KMS-11 (cell line): ENCODE measurements around the gene KCND2.

Experiments
- H2AFZ ChIP-seq: fragments of 200-600 bp; sonication (generic); 2 replicates; pipeline ENCODE4 v1.6.1; 2016; ENCODE audit warnings: antibody characterized with exemption, mixed run types, low read depth
- H3K27ac ChIP-seq: fragments of 200-600 bp; sonication (generic); 2 replicates; pipeline ENCODE4 v1.6.1; 2016; ENCODE audit warnings: mild to moderate bottlenecking, mixed run types
- H3K27me3 ChIP-seq: fragments of 200-600 bp; sonication (generic); 2 replicates; pipeline ENCODE4 v1.6.1; 2017; ENCODE audit warnings: mild to moderate bottlenecking, low read depth, mixed run types, moderate library complexity; ENCODE audit not compliant: insufficient read depth
- H3K36me3 ChIP-seq: fragments of 200-600 bp; sonication (generic); 2 replicates; pipeline ENCODE4 v1.6.1; 2017; ENCODE audit warnings: mild to moderate bottlenecking, mixed run types; ENCODE audit not compliant: insufficient read depth
- H3K4me1 ChIP-seq: fragments of 200-600 bp; sonication (generic); 2 replicates; pipeline ENCODE4 v1.6.1; 2016; ENCODE audit warnings: mild to moderate bottlenecking, low read depth, mixed run types; ENCODE audit not compliant: poor library complexity, severe bottlenecking
- H3K4me2 ChIP-seq: fragments of 200-600 bp; sonication (generic); 2 replicates; pipeline ENCODE4 v1.7.0; 2016; ENCODE audit warnings: mild to moderate bottlenecking, mixed run types
- H3K4me3 ChIP-seq: fragments of 200-600 bp; sonication (generic); IDR thresholded peaks from 2 replicates; pipeline ENCODE4 v1.6.1; 2017; ENCODE audit warnings: low read depth, low read length, mixed read lengths; ENCODE audit not compliant: insufficient read depth
- H3K79me2 ChIP-seq: fragments of 200-600 bp; sonication (generic); 2 replicates; pipeline ENCODE4 v1.6.1; 2016; ENCODE audit warnings: low read depth, mixed run types; ENCODE audit not compliant: insufficient read depth
- H3K9ac ChIP-seq: fragments of 200-600 bp; sonication (generic); 2 replicates; pipeline ENCODE4 v1.6.1; 2016; ENCODE audit warnings: mild to moderate bottlenecking, mixed run types
- H4K20me1 ChIP-seq: fragments of 200-600 bp; sonication (generic); 2 replicates; pipeline ENCODE4 v1.6.1; 2016; ENCODE audit warnings: mild to moderate bottlenecking, mixed run types; ENCODE audit not compliant: insufficient read depth
- TF ChIP-seq, protein P1 (sequence below): fragments of 200-600 bp; sonication (generic); conservative IDR thresholded peaks from 2 replicates; pipeline ENCODE4 v1.6.1; 2017; ENCODE audit warnings: low read depth, mild to moderate bottlenecking, antibody characterized with exemption, low read length, moderate library complexity, mixed read lengths

KCND2 gene

GRCh38 chr7:120274899-120275298, 1.9 kb downstream of the KCND2 start:
- no peak overlapping the region for H2AFZ ChIP-seq

DNA sequence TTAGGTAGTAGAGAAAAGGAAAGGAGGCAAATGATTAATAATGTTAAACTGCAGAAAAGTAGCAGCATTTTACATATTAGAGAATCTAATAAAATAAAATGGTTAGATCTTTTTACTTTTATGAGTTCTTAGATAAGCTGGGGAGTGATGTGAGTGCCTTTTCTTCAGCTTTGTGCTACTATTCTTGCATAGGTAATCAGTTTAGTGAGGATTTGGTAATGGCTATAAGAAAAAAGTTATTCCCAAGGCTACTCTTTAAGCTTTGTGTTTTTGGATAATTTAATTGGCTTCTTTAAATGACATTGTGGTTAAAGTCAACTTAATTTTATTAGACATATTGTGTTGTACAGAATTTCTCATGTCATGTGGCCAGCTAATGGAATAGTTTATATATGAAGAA, 3.7 kb downstream of the KCND2 start:
- H3K27ac ChIP-seq, result no peak overlapping the region
- no peak overlapping the region for H3K4me3 ChIP-seq
- no peak overlapping the region for H2AFZ ChIP-seq
- no peaks in the 10 kb centered on the region for H3K27me3 ChIP-seq
- no peaks in the 10 kb centered on the region for H3K79me2 ChIP-seq
- TF ChIP-seq, protein P1, sequence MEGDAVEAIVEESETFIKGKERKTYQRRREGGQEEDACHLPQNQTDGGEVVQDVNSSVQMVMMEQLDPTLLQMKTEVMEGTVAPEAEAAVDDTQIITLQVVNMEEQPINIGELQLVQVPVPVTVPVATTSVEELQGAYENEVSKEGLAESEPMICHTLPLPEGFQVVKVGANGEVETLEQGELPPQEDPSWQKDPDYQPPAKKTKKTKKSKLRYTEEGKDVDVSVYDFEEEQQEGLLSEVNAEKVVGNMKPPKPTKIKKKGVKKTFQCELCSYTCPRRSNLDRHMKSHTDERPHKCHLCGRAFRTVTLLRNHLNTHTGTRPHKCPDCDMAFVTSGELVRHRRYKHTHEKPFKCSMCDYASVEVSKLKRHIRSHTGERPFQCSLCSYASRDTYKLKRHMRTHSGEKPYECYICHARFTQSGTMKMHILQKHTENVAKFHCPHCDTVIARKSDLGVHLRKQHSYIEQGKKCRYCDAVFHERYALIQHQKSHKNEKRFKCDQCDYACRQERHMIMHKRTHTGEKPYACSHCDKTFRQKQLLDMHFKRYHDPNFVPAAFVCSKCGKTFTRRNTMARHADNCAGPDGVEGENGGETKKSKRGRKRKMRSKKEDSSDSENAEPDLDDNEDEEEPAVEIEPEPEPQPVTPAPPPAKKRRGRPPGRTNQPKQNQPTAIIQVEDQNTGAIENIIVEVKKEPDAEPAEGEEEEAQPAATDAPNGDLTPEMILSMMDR, result no peak
- H3K36me3 ChIP-seq, result no peaks in the 10 kb centered on the region
- no peaks in the 10 kb centered on the region for H3K4me1 ChIP-seq
- no peak overlapping the region for H3K9ac ChIP-seq
- H4K20me1 ChIP-seq, result no peaks in the 10 kb centered on the region
- no peak overlapping the region for H3K4me2 ChIP-seq

More at GRCh38 chr7:120274899-120275298, 1.9 kb downstream of the KCND2 start:
- no peaks in the 10 kb centered on the region for H3K27me3 ChIP-seq
- H3K27ac ChIP-seq, result no peak overlapping the region
- H3K4me1 ChIP-seq, result no peaks in the 10 kb centered on the region
- no peak overlapping the region for H3K4me2 ChIP-seq
- H4K20me1 ChIP-seq, result no peaks in the 10 kb centered on the region
- TF ChIP-seq, protein P1, result no peak
- H3K36me3 ChIP-seq, result no peaks in the 10 kb centered on the region
- H3K9ac ChIP-seq, result no peak overlapping the region
- H3K4me3 ChIP-seq, result no peak overlapping the region
- no peaks in the 10 kb centered on the region for H3K79me2 ChIP-seq

DNA sequence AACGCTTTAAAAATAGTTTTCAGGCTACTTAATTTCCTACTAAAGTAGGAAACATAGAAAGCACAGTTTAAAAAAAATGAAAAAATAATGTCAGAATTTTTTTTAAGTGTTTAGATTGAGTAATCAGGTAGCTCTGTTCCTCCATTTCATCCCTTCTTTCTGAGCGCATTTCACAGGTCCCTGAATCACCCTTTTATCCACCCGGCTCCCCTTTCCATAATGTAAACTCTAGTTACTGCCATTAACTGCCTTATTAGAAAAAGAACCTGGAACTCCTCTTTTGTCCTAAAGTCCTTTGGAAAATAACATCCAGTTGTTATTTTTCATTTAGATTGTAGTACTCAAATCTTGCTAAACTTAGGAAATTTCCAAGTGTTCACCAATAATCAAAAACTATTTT, 5.8 kb downstream of the KCND2 start:
- no peaks in the 10 kb centered on the region for H3K36me3 ChIP-seq
- no peaks in the 10 kb centered on the region for H4K20me1 ChIP-seq
- H3K27ac ChIP-seq, result no peak overlapping the region
- H3K4me3 ChIP-seq, result no peak overlapping the region
- H3K79me2 ChIP-seq, result no peaks in the 10 kb centered on the region
- TF ChIP-seq, protein P1, result no peak
- no peaks in the 10 kb centered on the region for H3K4me1 ChIP-seq
- H3K27me3 ChIP-seq, result no peaks in the 10 kb centered on the region
- no peak overlapping the region for H3K4me2 ChIP-seq
- H2AFZ ChIP-seq, result no peak overlapping the region
- no peak overlapping the region for H3K9ac ChIP-seq

- H3K27ac ChIP-seq, result no peak overlapping the region
- H3K27me3 ChIP-seq, result no peaks in the 10 kb centered on the region
- H3K4me1 ChIP-seq, result no peaks in the 10 kb centered on the region
- no peaks in the 10 kb centered on the region for H3K79me2 ChIP-seq
- H3K4me3 ChIP-seq, result no peak overlapping the region
- H3K9ac ChIP-seq, result no peak overlapping the region
- no peaks in the 10 kb centered on the region for H4K20me1 ChIP-seq
- no peaks in the 10 kb centered on the region for H3K36me3 ChIP-seq
- TF ChIP-seq, protein P1, result no peak
- no peak overlapping the region for H3K4me2 ChIP-seq
- no peak overlapping the region for H2AFZ ChIP-seq
Measured at GRCh38 chr7:120280743-120281142, 7.8 kb downstream of the KCND2 start.
